HG02759 (cell line): Measurements from ENCODE around the gene PACS1.

ENCODE experiments used
- ATAC-seq: cut with Tn5 transposase; IDR thresholded peaks from one replicate; pipeline ENCODE4 v1.9.1; 2021; ENCODE audit warnings: mild to moderate bottlenecking, moderate library complexity; ENCODE audit not compliant: unreplicated experiment

Gene PACS1

GRCh38 chr11:66218846-66219620, 149.0 kb downstream of the PACS1 start:
- no peak for ATAC-seq

GRCh38 chr11:66219846-66220565, 149.9 kb downstream of the PACS1 start:
- no peak for ATAC-seq

- ATAC-seq, result no peak
These were observed 150.5 kb downstream of the PACS1 start for GRCh38 chr11:66220566-66220935.

GRCh38 chr11:66221012-66221411, 150.9 kb downstream of the PACS1 start:
- no peak for ATAC-seq

- no peak for ATAC-seq
These were observed 151.7 kb downstream of the PACS1 start for GRCh38 chr11:66221726-66222236.

GRCh38 chr11:66222358-66223149, 152.5 kb downstream of the PACS1 start:
- ATAC-seq, result peak; percentile 88

- ATAC-seq, result no peak
These were observed 154.3 kb downstream of the PACS1 start for GRCh38 chr11:66224226-66224855.

- ATAC-seq, result no peak
These were observed 155.0 kb downstream of the PACS1 start for GRCh38 chr11:66225066-66225465.

- no peak for ATAC-seq
These were observed 156.0 kb downstream of the PACS1 start for GRCh38 chr11:66226101-66226500.

- no peak for ATAC-seq
These were observed 157.6 kb downstream of the PACS1 start for GRCh38 chr11:66227700-66228099.

GRCh38 chr11:66228521-66228920, 158.4 kb downstream of the PACS1 start:
- no peak for ATAC-seq

GRCh38 chr11:66230156-66230555, 160.1 kb downstream of the PACS1 start:
- ATAC-seq, result no peak

GRCh38 chr11:66230978-66231377, 160.9 kb downstream of the PACS1 start:
- ATAC-seq, result no peak

GRCh38 chr11:66231561-66231960, 161.5 kb downstream of the PACS1 start:
- ATAC-seq, result no peak

GRCh38 chr11:66232769-66233168, 162.7 kb downstream of the PACS1 start:
- no peak for ATAC-seq

- no peak for ATAC-seq
These were observed 163.2 kb downstream of the PACS1 start for GRCh38 chr11:66233301-66233700.

GRCh38 chr11:66235141-66235540, 165.1 kb downstream of the PACS1 start:
- no peak for ATAC-seq

- ATAC-seq, result no peak
These were observed 167.8 kb downstream of the PACS1 start for GRCh38 chr11:66237867-66238266.

- ATAC-seq, result no peak
These were observed 168.8 kb downstream of the PACS1 start for GRCh38 chr11:66238786-66239413.

GRCh38 chr11:66239511-66239910, 169.4 kb downstream of the PACS1 start:
- ATAC-seq, result no peak
